ENCODE measurements around the gene PNKD. TPM values are rescaled to one million over a fixed set of nuclear protein-coding genes. Genes with fewer than 3 reads are reported as not detected.

Gene PNKD
- total RNA-seq, 1 donor from 2014 or later = 28.9 TPM

GRCh38 chr2:218332288-218332687 is 62.0 kb downstream of the PNKD start:
- no peaks in the 10 kb centered on the region for H3K27me3 Mint-ChIP-seq (ENCODE audit: low read depth)
- TF ChIP-seq CTCF (IDR thresholded peaks at IDR 0.05) = no peak
- H3K4me3 Mint-ChIP-seq (ENCODE audit: unreplicated experiment) = no peak overlapping the region
- peaks cover 2% of the 10 kb centered on the region for H3K36me3 Mint-ChIP-seq (ENCODE audit: low read depth)
- no peak overlapping the region for H3K27ac Mint-ChIP-seq (ENCODE audit: unreplicated experiment)
- H3K9me3 Mint-ChIP-seq (ENCODE audit: low read depth) = no peaks in the 10 kb centered on the region
- H3K4me1 Mint-ChIP-seq (ENCODE audit: low read depth) = peaks cover 5% of the 10 kb centered on the region
- no peak for DNase-seq (ENCODE audit: low spot score)

GRCh38 chr2:218332920-218333645 is 62.8 kb downstream of the PNKD start:
- no peak overlapping the region for H3K4me3 Mint-ChIP-seq (ENCODE audit: unreplicated experiment)
- DNase-seq (ENCODE audit: low spot score) = no peak
- H3K27me3 Mint-ChIP-seq (ENCODE audit: low read depth) = no peaks in the 10 kb centered on the region
- no peak for TF ChIP-seq CTCF (IDR thresholded peaks at IDR 0.05)
- peaks cover 5% of the 10 kb centered on the region for H3K4me1 Mint-ChIP-seq (ENCODE audit: low read depth)
- H3K9me3 Mint-ChIP-seq (ENCODE audit: low read depth) = no peaks in the 10 kb centered on the region
- peak overlapping the region; percentile 30 for H3K27ac Mint-ChIP-seq (ENCODE audit: unreplicated experiment)
- H3K36me3 Mint-ChIP-seq (ENCODE audit: low read depth) = peaks cover 2% of the 10 kb centered on the region

GRCh38 chr2:218334531-218334930 is 64.2 kb downstream of the PNKD start:
- Mint-ChIP-seq H3K36me3 (ENCODE audit: low read depth) (peaks cover 2% of the 10 kb centered on the region), H3K4me1 (ENCODE audit: low read depth) (peaks cover 5% of the 10 kb centered on the region), H3K27ac (ENCODE audit: unreplicated experiment) (no peak overlapping the region), H3K9me3 (ENCODE audit: low read depth) (no peaks in the 10 kb centered on the region), H3K4me3 (ENCODE audit: unreplicated experiment) (no peak overlapping the region), H3K27me3 (ENCODE audit: low read depth) (no peaks in the 10 kb centered on the region)
- no peak for TF ChIP-seq CTCF (IDR thresholded peaks at IDR 0.05)
- no peak for DNase-seq (ENCODE audit: low spot score)

GRCh38 chr2:218340656-218341055 is 70.3 kb downstream of the PNKD start:
- Mint-ChIP-seq H3K4me3 (ENCODE audit: unreplicated experiment) (no peak overlapping the region), H3K27ac (ENCODE audit: unreplicated experiment) (no peak overlapping the region), H3K9me3 (ENCODE audit: low read depth) (no peaks in the 10 kb centered on the region), H3K36me3 (ENCODE audit: low read depth) (peaks cover 2% of the 10 kb centered on the region), H3K27me3 (ENCODE audit: low read depth) (no peaks in the 10 kb centered on the region), H3K4me1 (ENCODE audit: low read depth) (peaks cover 21% of the 10 kb centered on the region)
- no peak for DNase-seq (ENCODE audit: low spot score)
- TF ChIP-seq CTCF (IDR thresholded peaks at IDR 0.05) = no peak

- no peak for TF ChIP-seq CTCF (IDR thresholded peaks at IDR 0.05)
- Mint-ChIP-seq H3K4me3 (ENCODE audit: unreplicated experiment) (no peak overlapping the region), H3K36me3 (ENCODE audit: low read depth) (peaks cover 2% of the 10 kb centered on the region), H3K4me1 (ENCODE audit: low read depth) (peaks cover 28% of the 10 kb centered on the region), H3K9me3 (ENCODE audit: low read depth) (no peaks in the 10 kb centered on the region), H3K27me3 (ENCODE audit: low read depth) (no peaks in the 10 kb centered on the region), H3K27ac (ENCODE audit: unreplicated experiment) (no peak overlapping the region)
- DNase-seq (ENCODE audit: low spot score) = no peak
These were observed 71.1 kb downstream of the PNKD start for GRCh38 chr2:218341381-218341780.
